GM21526 (cell line): ENCODE data around the gene PRMT3.
"Not testable (repeated sequence)": the region's sequence is repeated elsewhere in the genome, so short reads cannot be mapped to it uniquely, and the experiment has no call there.

ENCODE experiments used
- ATAC-seq: cut with Tn5 transposase; IDR thresholded peaks from one replicate; pipeline ENCODE4 v1.9.1; 2021; ENCODE audit warnings: moderate library complexity; ENCODE audit not compliant: unreplicated experiment, low FRiP score

The PRMT3 gene

GRCh38 chr11:20453657-20454316 is 66.3 kb downstream of the PRMT3 start:
- no peak for ATAC-seq

GRCh38 chr11:20457001-20457799 is 69.7 kb downstream of the PRMT3 start:
- no peak for ATAC-seq

GRCh38 chr11:20457934-20458680 is 70.6 kb downstream of the PRMT3 start:
- no peak for ATAC-seq

- no peak for ATAC-seq
Observed at GRCh38 chr11:20458905-20459632, 71.6 kb downstream of the PRMT3 start.

- no peak for ATAC-seq
Observed at GRCh38 chr11:20459865-20460264, 72.3 kb downstream of the PRMT3 start.

- no peak for ATAC-seq
Observed at GRCh38 chr11:20464518-20464917, 77.0 kb downstream of the PRMT3 start.

- ATAC-seq, result no peak
Observed at GRCh38 chr11:20467487-20468185, 80.1 kb downstream of the PRMT3 start.

- ATAC-seq, result no peak
Observed at GRCh38 chr11:20470348-20470747, 82.8 kb downstream of the PRMT3 start.

GRCh38 chr11:20471929-20472328 is 84.4 kb downstream of the PRMT3 start:
- not testable (repeated sequence) for ATAC-seq

GRCh38 chr11:20474176-20474881 is 86.8 kb downstream of the PRMT3 start:
- ATAC-seq, result no peak

- no peak for ATAC-seq
Observed at GRCh38 chr11:20474882-20475517, 87.5 kb downstream of the PRMT3 start.

GRCh38 chr11:20477418-20478090 is 90.0 kb downstream of the PRMT3 start:
- no peak for ATAC-seq

- ATAC-seq, result no peak
Observed at GRCh38 chr11:20479513-20479912, 92.0 kb downstream of the PRMT3 start.

- no peak for ATAC-seq
Observed at GRCh38 chr11:20483931-20484330, 96.4 kb downstream of the PRMT3 start.

- ATAC-seq, result not testable (repeated sequence)
Observed at GRCh38 chr11:20484416-20484815, 96.9 kb downstream of the PRMT3 start.

- no peak for ATAC-seq
Observed at GRCh38 chr11:20488352-20488751, 100.8 kb downstream of the PRMT3 start.

GRCh38 chr11:20489948-20490347 is 102.4 kb downstream of the PRMT3 start:
- ATAC-seq, result peak; percentile 63

GRCh38 chr11:20493340-20493739 is 105.8 kb downstream of the PRMT3 start:
- no peak for ATAC-seq
